Cardiac muscle cell (in vitro differentiated cells and primary cell): ENCODE measurements around the gene VAMP7. TPM values are rescaled to one million over a fixed set of nuclear protein-coding genes. Genes with fewer than 3 reads are reported as not detected.

Source experiments
- DNase-seq, 2 donors: peaks; one replicate each; pipeline versions ENCODE4 v3.0.0 to v3.0.0-alpha.2; 2010 to 2017; ENCODE audit warnings: low read depth in 1 of 2, low spot score in 1 of 2
- H3K27ac ChIP-seq: fragments of 200-600 bp; sonication (generic); 2 replicates; pipeline ENCODE4 v1.5.1; 2016
- H3K27me3 ChIP-seq: fragments of 200-600 bp; sonication (generic); 2 replicates; pipeline ENCODE4 v1.6.0; 2016; ENCODE audit warnings: control low read depth
- H3K36me3 ChIP-seq: fragments of 200-600 bp; sonication (generic); 2 replicates; pipeline ENCODE4 v1.5.1; 2016; ENCODE audit warnings: control low read depth
- H3K4me1 ChIP-seq: fragments of 200-600 bp; sonication (generic); 2 replicates; pipeline ENCODE4 v1.8.1; 2017; ENCODE audit warnings: low read depth, mild to moderate bottlenecking, mixed run types
- H3K4me3 ChIP-seq: fragments of 200-600 bp; sonication (generic); 2 replicates; pipeline ENCODE4 v1.5.1; 2016; ENCODE audit warnings: mild to moderate bottlenecking
- H3K9me3 ChIP-seq: fragments of 200-600 bp; sonication (generic); 2 replicates; pipeline ENCODE4 v1.5.1; 2017; ENCODE audit warnings: low read depth, mild to moderate bottlenecking, control low read depth
- CTCF ChIP-seq: IDR thresholded peaks from 2 replicates; pipeline ENCODE4 v1.5.1; 2012; ENCODE audit warnings: low read depth, mild to moderate bottlenecking, low read length
- polyA plus RNA-seq: library from polyadenylated mRNA; unstranded; fragments of >200 nt; fragmentation: Nextera tagmentation; extraction: Ambion mirVana; gene quantifications from 2 replicates; pipeline ENCODE4 v1.2.1, GENCODE V29; 2016
- total RNA-seq: library from RNA; depleted of rRNA; stranded (reverse); fragments of >200 nt; gene quantifications from 2 replicates; pipeline ENCODE4 v1.2.3, GENCODE V29; 2016

Gene VAMP7
- total and polyA plus RNA-seq, 2 experiments from 2014 or later: 16.1 to 29.9 TPM

GRCh38 chrX:155889328-155889727, 8.2 kb downstream of the VAMP7 start:
- no peak for DNase-seq
- Histone ChIP-seq H3K4me1 (no peaks in the 10 kb centered on the region), H3K27ac (no peak overlapping the region), H3K27me3 (no peaks in the 10 kb centered on the region), H3K36me3 (no peaks in the 10 kb centered on the region), H3K4me3 (no peak overlapping the region), H3K9me3 (no peaks in the 10 kb centered on the region)
- no peak for TF ChIP-seq CTCF

GRCh38 chrX:155891446-155892210, 10.5 kb downstream of the VAMP7 start:
- peak in 1 of 2 donors; percentile 9 for DNase-seq
- Histone ChIP-seq H3K9me3 (no peaks in the 10 kb centered on the region), H3K27ac (no peak overlapping the region), H3K36me3 (peaks cover 2% of the 10 kb centered on the region), H3K4me3 (no peak overlapping the region), H3K27me3 (no peaks in the 10 kb centered on the region), H3K4me1 (no peaks in the 10 kb centered on the region)
- TF ChIP-seq CTCF: no peak

GRCh38 chrX:155893521-155893920, 12.4 kb downstream of the VAMP7 start:
- H3K4me1 ChIP-seq: no peaks in the 10 kb centered on the region
- no peaks in the 10 kb centered on the region for H3K9me3 ChIP-seq
- H3K27me3 ChIP-seq: no peaks in the 10 kb centered on the region
- TF ChIP-seq CTCF: no peak
- no peak for DNase-seq
- H3K4me3 ChIP-seq: no peak overlapping the region
- H3K36me3 ChIP-seq: peaks cover 2% of the 10 kb centered on the region
- H3K27ac ChIP-seq: no peak overlapping the region

- peaks cover 6% of the 10 kb centered on the region for H3K36me3 ChIP-seq
- no peaks in the 10 kb centered on the region for H3K27me3 ChIP-seq
- no peak overlapping the region for H3K27ac ChIP-seq
- no peaks in the 10 kb centered on the region for H3K4me1 ChIP-seq
- no peak for DNase-seq
- H3K9me3 ChIP-seq: no peaks in the 10 kb centered on the region
- no peak overlapping the region for H3K4me3 ChIP-seq
- TF ChIP-seq CTCF: no peak
Observed at GRCh38 chrX:155896512-155896911, 15.4 kb downstream of the VAMP7 start.

- H3K4me1 ChIP-seq: no peaks in the 10 kb centered on the region
- H3K36me3 ChIP-seq: peaks cover 6% of the 10 kb centered on the region
- no peak for TF ChIP-seq CTCF
- H3K27ac ChIP-seq: no peak overlapping the region
- no peak for DNase-seq
- H3K27me3 ChIP-seq: no peaks in the 10 kb centered on the region
- no peaks in the 10 kb centered on the region for H3K9me3 ChIP-seq
- H3K4me3 ChIP-seq: no peak overlapping the region
Observed at GRCh38 chrX:155899366-155899765, 18.2 kb downstream of the VAMP7 start.
